NT2/D1 (cell line): Measurements from ENCODE around the gene PAPPA2.

ENCODE experiments used
- DNase-seq: peaks from one replicate; pipeline ENCODE4 v3.0.0-alpha.2; 2011; ENCODE audit warnings: low read depth, low spot score
- H3K27me3 ChIP-seq: 2 replicates; pipeline ENCODE4 v1.6.0; 2011; ENCODE audit warnings: mild to moderate bottlenecking; ENCODE audit not compliant: insufficient read length, insufficient read depth
- H3K36me3 ChIP-seq: 2 replicates; pipeline ENCODE4 v1.6.1; 2011; ENCODE audit warnings: mild to moderate bottlenecking, low read length, mixed read lengths; ENCODE audit not compliant: insufficient read depth, insufficient read length
- H3K4me1 ChIP-seq: 2 replicates; pipeline ENCODE4 v1.5.1; 2011; ENCODE audit not compliant: insufficient read depth, insufficient read length
- H3K4me3 ChIP-seq: 2 replicates; pipeline ENCODE4 v1.5.1; 2011; ENCODE audit warnings: low read depth; ENCODE audit not compliant: insufficient read length
- H3K9ac ChIP-seq: 2 replicates; pipeline ENCODE4 v1.6.0; 2011; ENCODE audit warnings: low read depth; ENCODE audit not compliant: insufficient read length
- H3K9me3 ChIP-seq: 2 replicates; pipeline ENCODE4 v1.5.1; 2011; ENCODE audit warnings: mild to moderate bottlenecking, low read length; ENCODE audit not compliant: insufficient read depth
- SUZ12 ChIP-seq: IDR thresholded peaks from 2 replicates; pipeline ENCODE4 v1.6.1; 2011; ENCODE audit not compliant: insufficient read length, insufficient read depth; ENCODE audit errors: extremely low read depth
- YY1 ChIP-seq: IDR thresholded peaks from 2 replicates; pipeline ENCODE4 v1.6.1; 2011; ENCODE audit not compliant: insufficient read length, insufficient read depth
- ZNF274 ChIP-seq: IDR thresholded peaks from 2 replicates; pipeline ENCODE4 v1.6.1; 2011; ENCODE audit warnings: mild to moderate bottlenecking, low read depth, low read length

The PAPPA2 gene

GRCh38 chr1:176638713-176639526, 175.9 kb downstream of the PAPPA2 start:
- H3K9ac ChIP-seq = no peak overlapping the region
- DNase-seq = peak; percentile 44
- no peaks in the 10 kb centered on the region for H3K9me3 ChIP-seq
- no peak for TF ChIP-seq SUZ12
- TF ChIP-seq ZNF274 = no peak
- no peak for TF ChIP-seq YY1
- no peak overlapping the region for H3K4me3 ChIP-seq
- no peaks in the 10 kb centered on the region for H3K36me3 ChIP-seq
- H3K4me1 ChIP-seq = no peaks in the 10 kb centered on the region
- H3K27me3 ChIP-seq = no peaks in the 10 kb centered on the region

GRCh38 chr1:176643536-176643935, 180.6 kb downstream of the PAPPA2 start:
- H3K27me3 ChIP-seq = no peaks in the 10 kb centered on the region
- no peaks in the 10 kb centered on the region for H3K36me3 ChIP-seq
- no peaks in the 10 kb centered on the region for H3K4me1 ChIP-seq
- TF ChIP-seq ZNF274 (no peak), SUZ12 (no peak), YY1 (no peak)
- H3K9ac ChIP-seq = no peak overlapping the region
- no peak for DNase-seq
- H3K4me3 ChIP-seq = no peak overlapping the region
- H3K9me3 ChIP-seq = no peaks in the 10 kb centered on the region; the same call in 1 of the 2 replicates

GRCh38 chr1:176648556-176648955, 185.6 kb downstream of the PAPPA2 start:
- H3K9ac ChIP-seq = no peak overlapping the region
- H3K36me3 ChIP-seq = no peaks in the 10 kb centered on the region
- no peaks in the 10 kb centered on the region; the same call in 1 of the 2 replicates for H3K9me3 ChIP-seq
- H3K4me1 ChIP-seq = no peaks in the 10 kb centered on the region
- DNase-seq = no peak
- no peak for TF ChIP-seq ZNF274
- TF ChIP-seq YY1 = no peak
- no peak for TF ChIP-seq SUZ12
- H3K4me3 ChIP-seq = no peak overlapping the region
- no peaks in the 10 kb centered on the region for H3K27me3 ChIP-seq

DNA sequence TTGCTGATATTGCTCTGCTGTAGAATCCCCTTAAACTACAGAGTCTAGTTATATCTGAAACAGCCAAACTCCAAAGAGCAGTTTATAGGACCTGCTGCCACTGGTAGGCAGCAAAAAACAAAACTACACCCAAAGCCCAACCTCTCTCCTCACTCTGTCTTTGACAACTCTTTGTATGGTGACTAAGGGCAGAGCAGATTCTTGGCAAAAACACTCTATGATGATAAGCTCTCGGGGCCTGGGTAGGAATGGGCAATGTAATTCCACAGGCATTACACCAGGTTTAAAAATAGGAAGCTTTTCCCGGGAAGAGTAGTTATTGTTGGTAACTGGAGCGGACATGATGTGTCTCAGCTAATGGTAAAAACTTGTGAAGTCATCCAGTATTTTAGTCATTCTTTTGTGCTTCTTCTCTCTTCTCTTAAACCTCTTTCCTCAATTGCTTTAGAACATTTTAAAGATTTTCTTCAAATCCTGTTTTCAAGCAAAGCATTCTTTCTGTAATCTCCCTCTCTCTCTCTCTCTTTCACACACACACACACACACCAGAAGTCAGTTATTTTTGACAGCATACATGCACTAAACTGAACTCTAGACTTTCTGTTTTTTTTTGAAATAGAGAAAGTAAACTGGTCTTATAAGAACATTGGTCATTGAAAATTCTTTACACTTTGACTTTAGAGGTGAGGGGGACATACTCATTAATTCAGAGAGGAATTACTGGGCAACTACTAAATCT, 193.5 kb downstream of the PAPPA2 start:
- Histone ChIP-seq H3K4me3 (no peak overlapping the region), H3K36me3 (no peaks in the 10 kb centered on the region), H3K27me3 (no peaks in the 10 kb centered on the region), H3K4me1 (no peaks in the 10 kb centered on the region), H3K9me3 (no peaks in the 10 kb centered on the region), H3K9ac (no peak overlapping the region)
- TF ChIP-seq ZNF274 (no peak), SUZ12 (no peak), YY1 (no peak)
- no peak for DNase-seq

DNA sequence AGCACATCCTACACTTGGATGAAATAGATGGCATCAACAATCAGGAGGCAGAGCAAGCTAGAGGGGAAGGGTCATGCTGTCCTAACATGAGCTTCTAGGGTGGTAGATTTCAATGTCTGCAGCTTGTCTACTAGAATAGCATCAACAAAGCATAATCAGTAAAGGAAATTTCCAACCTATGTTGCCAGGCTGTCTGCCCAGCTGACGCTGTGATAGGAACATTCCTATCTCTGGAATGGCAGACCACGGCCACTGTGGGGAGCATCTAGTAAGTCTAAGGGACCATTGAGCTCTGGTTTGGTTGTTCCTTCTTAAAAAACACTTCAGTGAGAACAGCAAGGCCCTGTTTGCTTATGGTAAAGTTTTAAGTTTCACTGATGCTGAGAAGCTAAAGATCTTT, 206.8 kb downstream of the PAPPA2 start:
- no peak overlapping the region for H3K9ac ChIP-seq
- no peaks in the 10 kb centered on the region for H3K27me3 ChIP-seq
- no peak for TF ChIP-seq SUZ12
- DNase-seq = no peak
- H3K4me1 ChIP-seq = no peaks in the 10 kb centered on the region
- H3K36me3 ChIP-seq = no peaks in the 10 kb centered on the region
- no peaks in the 10 kb centered on the region for H3K9me3 ChIP-seq
- H3K4me3 ChIP-seq = no peak overlapping the region

GRCh38 chr1:176670853-176671252, 207.9 kb downstream of the PAPPA2 start:
- TF ChIP-seq ZNF274 (no peak), SUZ12 (no peak), YY1 (no peak)
- Histone ChIP-seq H3K9me3 (no peaks in the 10 kb centered on the region), H3K4me1 (no peaks in the 10 kb centered on the region), H3K27me3 (no peaks in the 10 kb centered on the region), H3K36me3 (no peaks in the 10 kb centered on the region), H3K4me3 (no peak overlapping the region), H3K9ac (no peak overlapping the region)
- DNase-seq = no peak

DNA sequence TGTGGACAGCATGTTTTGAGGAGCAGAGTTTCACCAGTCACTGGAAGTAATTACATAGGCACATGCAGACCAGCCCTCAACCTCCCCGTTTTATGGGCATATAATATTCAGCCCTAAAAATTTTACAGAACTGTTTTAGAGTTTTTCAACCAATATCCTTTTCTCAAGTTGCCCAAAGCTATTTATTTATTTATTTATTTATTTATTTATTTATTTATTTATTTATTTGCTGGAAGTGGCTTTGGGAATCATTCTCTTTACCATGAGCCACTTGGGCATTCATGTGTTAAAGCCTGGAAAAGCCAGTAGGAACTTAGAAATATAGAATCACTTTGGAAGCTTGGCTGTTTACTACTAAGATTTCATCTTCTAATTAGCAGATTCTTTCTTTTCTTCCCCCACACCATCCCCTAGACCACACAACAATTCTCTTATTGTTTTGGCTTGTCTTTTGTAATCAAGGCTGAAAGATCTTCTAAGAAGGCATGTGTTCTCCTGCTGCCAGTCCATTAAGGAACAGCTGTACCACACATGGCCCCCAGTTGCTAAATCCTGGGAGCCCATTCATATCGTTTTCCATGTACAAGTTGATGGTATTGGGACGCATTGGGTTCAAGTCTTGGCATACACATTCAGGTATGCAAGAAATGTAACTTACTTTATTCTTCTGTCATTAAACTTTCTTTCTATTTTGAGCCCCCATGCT, 220.0 kb downstream of the PAPPA2 start:
- Histone ChIP-seq H3K4me3 (no peak overlapping the region), H3K9me3 (no peaks in the 10 kb centered on the region), H3K27me3 (no peaks in the 10 kb centered on the region), H3K9ac (no peak overlapping the region), H3K36me3 (no peaks in the 10 kb centered on the region), H3K4me1 (no peaks in the 10 kb centered on the region)
- no peak for DNase-seq
- TF ChIP-seq SUZ12 = no peak
- no peak for TF ChIP-seq YY1
- no peak for TF ChIP-seq ZNF274
